Mesodermal cell (in vitro differentiated cells): ENCODE measurements around the gene ANKRD28.
"Not testable (repeated sequence)": the region's sequence is repeated elsewhere in the genome, so short reads cannot be mapped to it uniquely, and the experiment has no call there.

Experiments
- H3K27ac ChIP-seq: 2 replicates; pipeline ENCODE4 v1.7.0; 2013; ENCODE audit warnings: mild to moderate bottlenecking, low read depth, low read length, moderate library complexity; ENCODE audit not compliant: severe bottlenecking
- H3K36me3 ChIP-seq: 2 replicates; pipeline ENCODE4 v1.7.1; 2013; ENCODE audit warnings: mild to moderate bottlenecking, low read length, moderate library complexity; ENCODE audit not compliant: control insufficient read depth, insufficient read depth
- H3K4me1 ChIP-seq: one replicate; pipeline ENCODE4 v1.7.1; 2013; ENCODE audit warnings: mild to moderate bottlenecking, low read length; ENCODE audit not compliant: insufficient read depth, control insufficient read depth, poor library complexity, severe bottlenecking
- H3K4me3 ChIP-seq: 2 replicates; pipeline ENCODE4 v1.7.0; 2013; ENCODE audit warnings: low read length, control low read depth, mild to moderate bottlenecking; ENCODE audit not compliant: insufficient read depth, poor library complexity, severe bottlenecking; ENCODE audit errors: extremely low read depth
- H3K9me3 ChIP-seq: 2 replicates; pipeline ENCODE4 v1.7.1; 2013; ENCODE audit warnings: mild to moderate bottlenecking, low read length, moderate library complexity; ENCODE audit not compliant: control insufficient read depth
- WGBS, 2 experiments: methylation state at CpG; one replicate each; pipeline ENCODE4 v1.1.5; 2013; ENCODE audit warnings: missing lambda C conversion rate in 2 of 2; ENCODE audit not compliant: insufficient coverage in 2 of 2; 5-methylcytosine and 5-hydroxymethylcytosine counted together

ANKRD28 gene

DNA sequence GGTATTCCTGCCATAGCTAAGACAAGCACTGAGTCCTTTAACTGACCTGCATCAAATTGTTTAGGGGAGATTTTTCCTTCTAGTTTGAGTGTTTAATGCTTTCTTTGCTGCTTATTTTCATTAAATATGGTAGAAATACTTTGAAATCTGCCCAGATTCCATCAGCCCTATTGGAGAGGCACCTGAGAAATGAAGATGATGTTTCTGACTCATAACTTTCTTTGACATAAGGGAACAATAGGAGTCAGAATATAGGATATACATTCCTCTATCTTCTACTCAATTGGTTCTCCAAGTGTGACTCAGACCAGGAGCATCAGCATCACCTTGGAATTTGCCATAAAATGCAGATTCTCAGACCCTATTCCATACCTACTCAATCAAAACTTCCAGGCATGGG, 168.8 kb downstream of the ANKRD28 start:
- H3K4me1 ChIP-seq = peaks cover 25% of the 10 kb centered on the region
- no peaks in the 10 kb centered on the region for H3K36me3 ChIP-seq
- H3K9me3 ChIP-seq = no peaks in the 10 kb centered on the region
- no peak overlapping the region for H3K27ac ChIP-seq
- no peak overlapping the region for H3K4me3 ChIP-seq

DNA sequence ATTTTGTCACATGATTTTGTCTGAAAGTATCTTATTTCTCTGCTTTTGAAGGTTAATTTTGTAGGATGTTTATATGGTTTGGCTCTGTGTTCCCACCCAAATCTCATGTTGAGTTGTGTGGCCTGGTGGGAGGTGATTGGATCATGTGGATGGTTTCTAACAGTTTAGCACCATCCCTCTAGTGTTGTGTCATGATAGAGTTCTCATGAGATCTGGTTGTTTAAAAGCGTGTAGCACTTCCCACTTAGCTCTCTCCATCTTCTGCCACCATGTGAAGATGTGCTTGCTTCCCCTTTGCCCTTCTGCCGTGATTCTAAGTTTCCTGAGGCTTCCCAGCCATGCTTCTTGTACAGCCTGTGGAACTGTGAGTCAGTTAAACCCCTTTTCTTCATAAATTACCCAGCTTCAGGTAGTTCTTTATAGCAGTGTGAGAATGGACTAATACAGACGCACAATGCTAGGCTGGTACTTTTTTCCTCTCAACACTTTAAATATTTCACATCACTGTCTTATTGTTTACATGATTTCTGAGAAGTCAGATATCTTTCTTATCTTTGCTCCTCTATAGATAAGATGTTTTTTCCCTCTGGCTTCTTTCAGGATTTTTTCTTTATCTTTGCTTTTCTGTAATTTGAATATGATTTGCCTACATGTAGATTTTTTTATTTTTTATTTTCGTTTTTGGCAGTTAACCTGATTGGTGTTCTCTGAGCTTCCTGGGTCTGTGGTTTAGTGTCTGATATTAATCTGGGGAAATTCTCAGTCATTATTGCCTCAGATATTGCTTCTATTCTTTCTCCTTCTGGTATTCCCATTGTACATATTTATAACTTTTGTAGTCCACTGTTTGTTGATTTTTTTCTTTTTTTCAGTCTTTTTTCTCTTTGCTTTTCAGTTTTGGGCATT, 174.0 kb downstream of the ANKRD28 start:
- H3K9me3 ChIP-seq = peaks cover 10% of the 10 kb centered on the region
- WGBS, 2 experiments = 80% methylated on average over 1 of the region's 4 CpGs; no CpG with 5 or more reads in 1 of the 2 experiments
- H3K4me1 ChIP-seq = no peaks in the 10 kb centered on the region
- no peak overlapping the region for H3K4me3 ChIP-seq
- no peaks in the 10 kb centered on the region for H3K36me3 ChIP-seq
- H3K27ac ChIP-seq = no peak overlapping the region

DNA sequence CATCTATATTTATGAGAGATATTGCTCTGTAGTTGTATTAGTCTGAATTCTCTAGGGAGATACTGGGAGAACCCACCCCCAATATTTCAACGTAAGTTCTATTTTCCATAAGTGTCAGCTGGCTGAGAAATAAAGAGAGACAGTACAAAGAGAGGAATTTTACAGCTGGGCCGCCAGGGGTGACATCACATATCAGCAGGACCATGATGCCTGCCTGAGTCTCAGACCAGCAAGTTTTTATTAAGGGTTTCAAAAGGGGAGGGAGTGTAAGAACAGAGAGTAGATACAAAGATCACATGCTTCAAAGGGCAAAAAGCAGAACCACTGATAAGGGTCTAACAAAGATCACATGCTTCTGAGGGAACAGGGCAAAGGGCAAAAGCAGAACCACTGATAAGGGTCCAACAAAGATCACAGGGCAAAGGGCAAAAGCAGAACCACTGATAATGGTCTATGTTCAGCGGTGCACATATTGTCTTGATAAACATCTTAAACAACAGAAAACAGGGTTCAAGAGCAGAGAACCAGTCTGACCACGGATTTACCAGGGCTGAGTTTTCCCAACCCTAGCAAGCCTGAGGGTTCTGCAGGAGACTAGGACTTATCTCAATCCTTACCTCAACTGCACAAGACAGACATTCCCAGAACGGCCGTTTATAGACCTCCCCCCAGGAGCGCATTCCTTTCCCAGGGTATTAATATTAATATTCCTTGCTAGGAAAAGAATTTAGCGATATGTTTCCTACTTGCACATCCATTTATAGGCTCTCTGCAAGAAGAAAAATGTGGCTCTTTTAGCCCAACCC, 177.9 kb downstream of the ANKRD28 start:
- H3K36me3 ChIP-seq, H3K4me1 ChIP-seq, H3K27ac ChIP-seq, H3K4me3 ChIP-seq: not testable (repeated sequence)
- peaks cover 10% of the 10 kb centered on the region for H3K9me3 ChIP-seq
- 87 to 93% methylated on average over 2 to 3 of the region's 8 CpGs for WGBS, 2 experiments
